ENCODE data around the gene EFNA1. TPM values are rescaled to one million over a fixed set of nuclear protein-coding genes. Genes with fewer than 3 reads are reported as not detected.
A peak's percentile ranks its signal among the peaks of the same experiment; 100 is the strongest.
"Not testable (repeated sequence)": the region's sequence is repeated elsewhere in the genome, so short reads cannot be mapped to it uniquely, and the experiment has no call there.

The EFNA1 gene
- total and polyA plus RNA-seq, 2 experiments from 2014 or later, result 3.2 to 5.1 TPM

DNA sequence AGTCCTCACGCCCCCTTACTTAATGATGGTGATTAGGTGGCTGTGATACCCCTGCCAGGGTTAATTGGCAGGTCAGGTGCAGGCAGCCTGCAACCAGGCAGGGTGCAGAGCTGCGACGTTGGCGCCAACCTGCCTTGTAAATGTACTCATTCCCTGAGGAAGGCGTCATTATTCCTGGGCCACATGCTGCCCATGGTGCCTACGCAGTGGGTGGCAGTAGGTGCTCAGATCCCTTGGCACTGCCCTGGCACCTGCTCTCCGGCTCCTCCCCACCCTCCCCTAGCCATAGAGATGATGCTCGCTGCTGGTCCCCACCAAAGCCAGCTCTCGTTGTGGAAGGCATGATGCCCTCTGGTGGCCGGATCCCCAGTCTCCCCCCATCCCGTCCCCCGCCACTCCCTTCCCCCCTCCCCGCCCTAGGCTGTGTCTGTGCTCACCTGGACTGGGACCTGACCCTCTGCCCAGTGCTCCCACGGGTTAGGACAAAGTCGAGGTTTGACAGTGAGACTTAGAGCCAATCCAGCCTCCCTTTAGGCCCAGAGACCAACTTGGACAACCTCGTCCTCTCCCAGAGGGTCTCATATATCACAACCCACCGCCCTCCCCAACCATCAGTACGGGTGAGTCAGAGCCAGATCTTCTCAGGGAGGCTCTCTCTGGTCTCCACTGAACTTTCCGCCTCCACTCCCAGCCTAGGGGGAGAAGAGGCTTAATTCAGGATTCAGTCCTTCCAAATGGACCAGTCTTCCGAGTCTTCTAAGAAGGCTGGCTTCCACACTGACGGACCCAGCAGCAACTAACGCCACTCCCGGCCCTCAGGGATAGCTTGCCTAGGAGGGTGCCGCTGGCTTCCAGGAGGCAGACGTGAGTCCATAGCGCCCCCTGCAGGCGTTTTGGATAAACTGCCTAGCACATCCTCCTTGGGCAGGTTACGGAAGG, 39.8 kb downstream of the EFNA1 start:
- Histone ChIP-seq H3K4me2 (peak overlapping the region; percentile 95), H3K36me3 (ENCODE audit: insufficient read depth) (no peaks in the 10 kb centered on the region), H3K79me2 (replicated peaks; ENCODE audit: insufficient read depth) (peaks cover 15% of the 10 kb centered on the region), H3K4me3 (peak overlapping the region; percentile 64), H2AFZ (peak overlapping the region; percentile 99), H3K9me2 (ENCODE audit: insufficient read depth) (no peaks in the 10 kb centered on the region), H3K4me1 (ENCODE audit: insufficient read depth) (peaks cover 23% of the 10 kb centered on the region), H3K27ac (ENCODE audit: low read depth) (peak overlapping the region; percentile 68; the same call in 1 of the 2 replicates), H4K20me1 (replicated peaks; ENCODE audit: insufficient read depth) (no peaks in the 10 kb centered on the region), H3F3A (replicated peaks; ENCODE audit: low read depth) (peaks cover 30% of the 10 kb centered on the region), H3K27me3 (ENCODE audit: insufficient read depth) (no peaks in the 10 kb centered on the region)
- H3K4me1 Mint-ChIP-seq, result peaks cover 18% of the 10 kb centered on the region
- TF ChIP-seq CTCF (conservative IDR thresholded peaks at IDR 0.05; ENCODE audit: low read depth in 2 of 2) (peak; percentile 97 to 99), EZH2 (IDR thresholded peaks at IDR 0.05; ENCODE audit: low read depth, unreplicated experiment) (no peak), JUNB (IDR thresholded peaks at IDR 0.05; ENCODE audit: unreplicated experiment) (no peak), NANOG (IDR thresholded peaks at IDR 0.05; ENCODE audit: borderline replicate concordance) (no peak), CREB1 (CRISPR knock-in tag; IDR thresholded peaks at IDR 0.05; ENCODE audit: low read depth) (no peak)
- TF ChIP-seq, protein P1, sequence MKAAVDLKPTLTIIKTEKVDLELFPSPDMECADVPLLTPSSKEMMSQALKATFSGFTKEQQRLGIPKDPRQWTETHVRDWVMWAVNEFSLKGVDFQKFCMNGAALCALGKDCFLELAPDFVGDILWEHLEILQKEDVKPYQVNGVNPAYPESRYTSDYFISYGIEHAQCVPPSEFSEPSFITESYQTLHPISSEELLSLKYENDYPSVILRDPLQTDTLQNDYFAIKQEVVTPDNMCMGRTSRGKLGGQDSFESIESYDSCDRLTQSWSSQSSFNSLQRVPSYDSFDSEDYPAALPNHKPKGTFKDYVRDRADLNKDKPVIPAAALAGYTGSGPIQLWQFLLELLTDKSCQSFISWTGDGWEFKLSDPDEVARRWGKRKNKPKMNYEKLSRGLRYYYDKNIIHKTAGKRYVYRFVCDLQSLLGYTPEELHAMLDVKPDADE (IDR thresholded peaks at IDR 0.05), result no peak
- peak overlapping the region; percentile 85 for H3K27ac Mint-ChIP-seq
- H3K9me3 Mint-ChIP-seq, result peaks cover 6% of the 10 kb centered on the region
- peaks cover 20% of the 10 kb centered on the region for H3K36me3 Mint-ChIP-seq (ENCODE audit: low read depth)
- peak overlapping the region; percentile 85 for H3K4me3 Mint-ChIP-seq
- peak; percentile 97 for DNase-seq (ENCODE audit: low spot score)
- ATAC-seq, result peak; percentile 81
- H3K27me3 Mint-ChIP-seq (ENCODE audit: insufficient read depth, low read depth, poor library complexity), result peaks cover 4% of the 10 kb centered on the region

DNA sequence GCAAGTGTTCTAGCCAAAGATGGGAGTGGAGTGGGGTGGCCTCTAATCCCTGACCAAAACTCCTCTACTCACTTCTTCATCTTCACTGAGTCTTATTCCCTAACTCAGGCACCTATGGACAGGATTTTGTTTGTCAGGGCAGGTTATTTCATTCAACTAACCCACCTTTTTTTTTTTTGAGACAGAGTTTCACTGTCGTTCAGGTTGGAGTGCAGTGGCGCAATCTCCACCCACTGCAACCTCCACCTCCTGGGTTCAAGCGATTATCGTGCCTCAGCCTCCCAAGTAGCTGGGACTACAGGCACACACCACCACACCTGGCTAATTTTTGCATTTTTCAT, 40.4 kb downstream of the EFNA1 start:
- H2AFZ ChIP-seq; H3K36me3 ChIP-seq (ENCODE audit: insufficient read depth); ATAC-seq; DNase-seq (ENCODE audit: low spot score); H3K27ac Mint-ChIP-seq; H3K27ac ChIP-seq (ENCODE audit: low read depth); H4K20me1 ChIP-seq (replicated peaks; ENCODE audit: insufficient read depth); H3K9me3 Mint-ChIP-seq; H3K9me2 ChIP-seq (ENCODE audit: insufficient read depth); H3K27me3 Mint-ChIP-seq (ENCODE audit: insufficient read depth, low read depth, poor library complexity); H3K27me3 ChIP-seq (ENCODE audit: insufficient read depth): not testable (repeated sequence)
- H3K4me1 Mint-ChIP-seq, result peaks cover 19% of the 10 kb centered on the region
- Histone ChIP-seq H3K4me2 (peak overlapping the region; percentile 95; the same call in 1 of the 2 replicates), H3F3A (replicated peaks; ENCODE audit: low read depth) (peaks cover 32% of the 10 kb centered on the region), H3K4me3 (peak overlapping the region; percentile 64), H3K79me2 (replicated peaks; ENCODE audit: insufficient read depth) (peaks cover 17% of the 10 kb centered on the region), H3K4me1 (ENCODE audit: insufficient read depth) (peaks cover 25% of the 10 kb centered on the region)
- peak overlapping the region; percentile 85; the same call in 1 of the 3 replicates for H3K4me3 Mint-ChIP-seq
- H3K36me3 Mint-ChIP-seq (ENCODE audit: low read depth), result peaks cover 20% of the 10 kb centered on the region

Measured in GM23338 (cell line).